ENCODE data around the gene SRP54.

DNA sequence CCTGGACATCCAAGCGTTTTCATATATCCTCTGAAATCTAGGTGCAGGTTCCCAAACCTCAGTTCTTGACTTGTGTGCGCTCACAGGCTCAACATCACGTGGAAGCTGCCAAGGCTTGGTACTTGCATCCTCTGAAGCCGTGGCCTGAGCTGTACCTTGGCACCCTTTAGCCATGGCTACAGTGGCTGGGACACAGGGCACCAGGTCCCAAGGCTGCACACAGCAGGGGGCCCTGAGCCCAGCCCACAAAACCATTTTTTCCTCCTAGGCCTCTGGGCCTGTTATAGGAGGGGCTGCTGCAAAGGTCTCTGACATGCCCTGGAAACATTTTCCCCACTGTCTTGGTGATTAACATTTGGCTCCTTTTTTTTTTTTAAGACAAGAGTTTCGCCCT, 51.6 kb downstream of the SRP54 start:
- TF ChIP-seq, protein P1, sequence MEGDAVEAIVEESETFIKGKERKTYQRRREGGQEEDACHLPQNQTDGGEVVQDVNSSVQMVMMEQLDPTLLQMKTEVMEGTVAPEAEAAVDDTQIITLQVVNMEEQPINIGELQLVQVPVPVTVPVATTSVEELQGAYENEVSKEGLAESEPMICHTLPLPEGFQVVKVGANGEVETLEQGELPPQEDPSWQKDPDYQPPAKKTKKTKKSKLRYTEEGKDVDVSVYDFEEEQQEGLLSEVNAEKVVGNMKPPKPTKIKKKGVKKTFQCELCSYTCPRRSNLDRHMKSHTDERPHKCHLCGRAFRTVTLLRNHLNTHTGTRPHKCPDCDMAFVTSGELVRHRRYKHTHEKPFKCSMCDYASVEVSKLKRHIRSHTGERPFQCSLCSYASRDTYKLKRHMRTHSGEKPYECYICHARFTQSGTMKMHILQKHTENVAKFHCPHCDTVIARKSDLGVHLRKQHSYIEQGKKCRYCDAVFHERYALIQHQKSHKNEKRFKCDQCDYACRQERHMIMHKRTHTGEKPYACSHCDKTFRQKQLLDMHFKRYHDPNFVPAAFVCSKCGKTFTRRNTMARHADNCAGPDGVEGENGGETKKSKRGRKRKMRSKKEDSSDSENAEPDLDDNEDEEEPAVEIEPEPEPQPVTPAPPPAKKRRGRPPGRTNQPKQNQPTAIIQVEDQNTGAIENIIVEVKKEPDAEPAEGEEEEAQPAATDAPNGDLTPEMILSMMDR (IDR thresholded peaks at IDR 0.05; ENCODE audit: insufficient read depth, low read depth, low read length), result no peak
- no peak for TF ChIP-seq EZH2 (IDR thresholded peaks at IDR 0.05; ENCODE audit: insufficient read depth, low read length)
